Tibial artery (tissue), 4 donors: ENCODE data around the gene NFXL1.

Experiments
- DNase-seq, 2 donors: peaks; one replicate each; pipeline ENCODE4 v3.0.0-alpha.2; 2019
- H3K27ac ChIP-seq, 2 donors: fragments of 200-600 bp; sonication (generic) in 1 of 2; 1 replicate in 1 of 2; 2 replicates in 1 of 2; pipeline ENCODE4 v1.5.1; 2018 to 2019; ENCODE audit warnings: mild to moderate bottlenecking in 1 of 2
- H3K27me3 ChIP-seq, 2 donors: fragments of 200-600 bp; sonication (generic) in 1 of 2; one replicate each; pipeline versions ENCODE4 v1.5.1 to v1.6.0; 2016 to 2019
- H3K36me3 ChIP-seq, 3 donors: fragments of 200-600 bp; sonication (generic) in 2 of 3; one replicate each; pipeline ENCODE4 v1.5.1; 2016 to 2019; ENCODE audit warnings: mild to moderate bottlenecking in 2 of 3
- H3K4me1 ChIP-seq, 4 donors: fragments of 200-600 bp; sonication (generic) in 2 of 4; 1 replicate in 3 of 4; 2 replicates in 1 of 4; pipeline ENCODE4 v1.5.1; 2016 to 2019
- H3K4me3 ChIP-seq, 2 donors: fragments of 200-600 bp; sonication (generic) in 1 of 2; 1 replicate in 1 of 2; 2 replicates in 1 of 2; pipeline ENCODE4 v1.5.1; 2018 to 2019; ENCODE audit warnings: mild to moderate bottlenecking in 2 of 2
- H3K9me3 ChIP-seq, 3 donors: fragments of 200-600 bp; sonication (generic) in 1 of 3; one replicate each; pipeline ENCODE4 v1.5.1; 2016 to 2019
- intact Hi-C: fragments of 100-400 bp; cut with DNase I; formaldehyde crosslinking; loops from one replicate; pipeline ENCODE4 v1.15.0; 2023; ENCODE audit warnings: low total_unique reads
- TF ChIP-seq, protein P1 (sequence below), 2 experiments: fragments of 200-600 bp in 1 of 2; fragments of 450-650 bp in 1 of 2; IDR thresholded peaks; one replicate each; pipeline ENCODE4 v1.5.1; 2017 to 2019; ENCODE audit warnings: antibody characterized with exemption in 2 of 2, mild to moderate bottlenecking in 1 of 2, moderate library complexity in 1 of 2

Gene NFXL1

DNA sequence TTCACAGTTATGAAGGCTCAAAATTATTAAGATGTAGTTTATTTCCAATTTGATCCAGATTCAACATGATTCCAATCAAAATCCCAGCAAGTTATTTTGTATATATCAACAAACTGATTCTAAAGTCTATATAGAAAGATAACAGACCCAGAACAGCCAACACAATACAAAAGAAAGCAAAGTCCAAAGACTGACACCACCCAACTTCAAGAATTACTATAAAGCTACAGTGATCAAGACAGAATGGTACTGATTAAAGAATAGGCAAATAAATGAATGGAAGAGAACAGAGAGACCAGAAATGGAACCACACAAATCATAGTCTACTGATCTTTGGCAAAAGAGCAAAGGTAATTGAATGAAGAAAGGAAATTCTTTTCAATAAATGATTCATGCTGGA lies 34.9 kb downstream of the NFXL1 start:
- Histone ChIP-seq H3K27ac (no peak overlapping the region), H3K9me3 (no peaks in the 10 kb centered on the region), H3K36me3 (peaks cover 69 to 92% (median 80%) of the 10 kb centered on the region in 3 donors), H3K4me1 (no peaks in the 10 kb centered on the region), H3K4me3 (no peak overlapping the region), H3K27me3 (no peaks in the 10 kb centered on the region)
- intact Hi-C loops, result no loop called here
- TF ChIP-seq, protein P1, sequence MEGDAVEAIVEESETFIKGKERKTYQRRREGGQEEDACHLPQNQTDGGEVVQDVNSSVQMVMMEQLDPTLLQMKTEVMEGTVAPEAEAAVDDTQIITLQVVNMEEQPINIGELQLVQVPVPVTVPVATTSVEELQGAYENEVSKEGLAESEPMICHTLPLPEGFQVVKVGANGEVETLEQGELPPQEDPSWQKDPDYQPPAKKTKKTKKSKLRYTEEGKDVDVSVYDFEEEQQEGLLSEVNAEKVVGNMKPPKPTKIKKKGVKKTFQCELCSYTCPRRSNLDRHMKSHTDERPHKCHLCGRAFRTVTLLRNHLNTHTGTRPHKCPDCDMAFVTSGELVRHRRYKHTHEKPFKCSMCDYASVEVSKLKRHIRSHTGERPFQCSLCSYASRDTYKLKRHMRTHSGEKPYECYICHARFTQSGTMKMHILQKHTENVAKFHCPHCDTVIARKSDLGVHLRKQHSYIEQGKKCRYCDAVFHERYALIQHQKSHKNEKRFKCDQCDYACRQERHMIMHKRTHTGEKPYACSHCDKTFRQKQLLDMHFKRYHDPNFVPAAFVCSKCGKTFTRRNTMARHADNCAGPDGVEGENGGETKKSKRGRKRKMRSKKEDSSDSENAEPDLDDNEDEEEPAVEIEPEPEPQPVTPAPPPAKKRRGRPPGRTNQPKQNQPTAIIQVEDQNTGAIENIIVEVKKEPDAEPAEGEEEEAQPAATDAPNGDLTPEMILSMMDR (IDR thresholded peaks at IDR 0.05), result no peak
- DNase-seq, result no peak

DNA sequence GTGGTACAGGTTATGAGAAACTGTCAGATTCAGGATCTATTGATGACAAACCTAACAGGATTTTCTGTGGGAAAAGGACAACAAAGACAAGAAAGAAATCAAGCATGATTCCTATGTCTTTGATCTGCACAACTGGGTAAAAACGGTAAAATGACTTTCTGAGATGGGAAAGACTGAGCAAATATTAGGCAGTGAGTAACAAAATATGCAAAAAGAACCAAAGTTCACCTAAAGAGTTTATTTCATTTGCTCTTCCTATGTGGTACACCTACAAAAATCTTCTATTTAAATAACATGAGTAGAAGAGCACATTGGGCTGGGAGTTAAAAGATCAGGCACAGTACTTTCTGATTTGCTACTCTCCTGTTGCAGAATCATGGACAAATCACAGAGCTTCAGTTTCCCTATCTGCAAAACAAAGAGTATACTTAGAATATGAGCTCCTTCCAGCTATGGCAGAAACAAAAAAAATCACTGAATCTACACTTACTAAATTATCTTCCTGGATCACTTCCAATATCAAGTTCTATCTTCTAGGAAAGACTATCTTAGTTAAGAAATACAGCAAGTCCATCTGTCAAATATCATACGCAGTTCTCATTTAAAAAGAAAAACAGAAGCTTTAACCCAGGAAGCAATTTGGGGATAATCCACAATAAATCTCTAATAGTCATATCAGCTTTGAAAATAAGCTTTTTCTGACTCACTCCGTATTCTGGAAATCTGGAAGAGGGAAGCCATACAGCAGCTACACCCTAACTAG lies 37.4 kb downstream of the NFXL1 start:
- TF ChIP-seq, protein P1 (IDR thresholded peaks at IDR 0.05), result no peak
- Histone ChIP-seq H3K9me3 (peaks cover 0 to 15% (median 8%) of the 10 kb centered on the region in 3 donors), H3K36me3 (peaks cover 71 to 93% (median 75%) of the 10 kb centered on the region in 3 donors), H3K27ac (no peak overlapping the region), H3K4me3 (no peak overlapping the region), H3K27me3 (no peaks in the 10 kb centered on the region), H3K4me1 (no peaks in the 10 kb centered on the region)
- DNase-seq, result no peak
- intact Hi-C loops, result no loop called here

DNA sequence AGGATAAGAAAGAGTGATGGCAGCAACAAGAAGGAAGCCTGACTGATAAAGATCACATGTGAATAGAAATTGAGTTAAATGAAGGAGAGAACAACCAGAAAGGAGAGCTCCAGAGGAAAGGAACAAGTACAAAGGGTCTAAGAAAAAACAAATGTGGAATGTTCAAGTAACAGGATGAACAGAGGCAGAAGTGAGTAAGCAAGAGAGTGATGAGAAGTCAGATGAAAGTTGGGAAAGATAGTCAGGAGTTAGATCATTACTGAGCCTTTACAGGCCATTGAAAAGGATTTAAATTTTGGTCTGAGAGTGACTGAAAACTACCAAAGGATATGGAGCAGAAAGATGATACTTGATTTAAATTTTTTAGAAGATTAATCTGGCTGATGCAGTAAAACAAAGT lies 38.1 kb downstream of the NFXL1 start:
- peaks cover 0 to 15% (median 8%) of the 10 kb centered on the region in 3 donors for H3K9me3 ChIP-seq
- intact Hi-C loops, result no loop called here
- H3K4me3 ChIP-seq, result no peak overlapping the region
- no peak overlapping the region for H3K27ac ChIP-seq
- H3K4me1 ChIP-seq, result no peaks in the 10 kb centered on the region
- TF ChIP-seq, protein P1 (IDR thresholded peaks at IDR 0.05), result no peak
- peaks cover 72 to 93% (median 75%) of the 10 kb centered on the region in 3 donors for H3K36me3 ChIP-seq
- H3K27me3 ChIP-seq, result no peaks in the 10 kb centered on the region
- no peak for DNase-seq

DNA sequence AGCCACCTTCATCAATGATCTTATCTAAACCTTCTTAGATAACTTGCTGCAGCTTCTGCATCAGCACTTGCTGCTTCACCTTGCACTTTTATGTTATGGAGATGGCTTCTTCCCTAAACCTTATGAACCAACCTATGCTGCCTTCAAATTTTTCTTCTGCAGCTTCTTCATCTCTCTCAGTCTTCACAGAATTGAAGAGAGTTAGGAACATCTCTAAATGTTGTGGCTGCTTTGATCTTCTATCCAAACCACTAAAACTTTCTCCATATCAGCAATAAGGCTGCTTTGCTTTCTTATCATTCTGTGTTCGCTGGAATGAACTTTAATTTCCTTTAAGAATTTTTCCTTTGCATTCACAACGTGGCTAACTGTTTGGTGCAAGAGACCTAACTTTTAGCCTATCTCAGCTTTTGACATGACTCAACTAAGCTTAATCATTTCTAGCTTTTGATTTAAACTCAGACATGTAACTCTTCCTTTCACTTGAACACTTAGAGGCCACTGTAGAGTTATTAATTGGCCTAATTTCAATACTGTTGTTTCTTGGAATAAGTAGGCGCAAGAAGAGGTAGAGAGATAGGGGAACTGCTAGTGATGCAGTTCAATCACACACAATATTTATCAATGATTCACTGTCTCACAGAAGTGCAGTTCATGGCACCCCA lies 40.4 kb downstream of the NFXL1 start:
- TF ChIP-seq, protein P1 (IDR thresholded peaks at IDR 0.05), result no peak
- Histone ChIP-seq H3K36me3 (peaks cover 72 to 82% (median 80%) of the 10 kb centered on the region in 3 donors), H3K27me3 (no peaks in the 10 kb centered on the region), H3K27ac (no peak overlapping the region), H3K9me3 (peaks cover 0 to 15% (median 8%) of the 10 kb centered on the region in 3 donors), H3K4me1 (no peaks in the 10 kb centered on the region), H3K4me3 (no peak overlapping the region)
- no peak for DNase-seq
- intact Hi-C loops, result no loop called here

DNA sequence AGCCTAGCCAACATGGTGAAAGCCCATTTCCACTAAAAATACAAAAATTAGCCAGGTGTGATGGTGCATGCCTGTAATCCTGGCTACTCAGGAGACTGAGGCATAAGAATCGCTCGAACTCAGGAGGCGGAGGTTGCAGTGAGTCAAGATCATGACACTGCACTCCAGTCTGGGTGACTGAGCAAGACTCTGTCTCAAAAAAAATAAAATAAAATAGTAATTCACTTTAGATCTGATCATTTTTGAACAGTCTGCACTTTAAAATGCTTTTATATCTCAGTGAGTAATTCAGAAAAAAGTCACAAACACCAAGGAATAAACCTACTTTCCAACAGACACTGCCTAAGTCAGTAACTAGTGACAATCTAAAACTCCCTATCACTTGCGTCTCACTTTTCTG lies 50.9 kb downstream of the NFXL1 start:
- Histone ChIP-seq H3K4me1 (no peaks in the 10 kb centered on the region), H3K27ac (no peak overlapping the region), H3K9me3 (no peaks in the 10 kb centered on the region), H3K27me3 (no peaks in the 10 kb centered on the region), H3K36me3 (peaks cover 7 to 12% (median 12%) of the 10 kb centered on the region in 3 donors), H3K4me3 (no peak overlapping the region)
- intact Hi-C loops, result no loop called here
- TF ChIP-seq, protein P1 (IDR thresholded peaks at IDR 0.05), result no peak
- no peak for DNase-seq
